Activated CD8-positive, alpha-beta memory T cell treated with anti-CD3 and anti-CD28 coated beads, Interleukin-2, amount 50 U/mL, for 4 hours (primary cell): ENCODE measurements around the gene TGFA.
A peak's percentile ranks its signal among the peaks of the same experiment; 100 is the strongest.

Experiments used
- DNase-seq: peaks from one replicate; pipeline ENCODE4 v3.0.0-alpha.2; 2020

Gene TGFA

DNA sequence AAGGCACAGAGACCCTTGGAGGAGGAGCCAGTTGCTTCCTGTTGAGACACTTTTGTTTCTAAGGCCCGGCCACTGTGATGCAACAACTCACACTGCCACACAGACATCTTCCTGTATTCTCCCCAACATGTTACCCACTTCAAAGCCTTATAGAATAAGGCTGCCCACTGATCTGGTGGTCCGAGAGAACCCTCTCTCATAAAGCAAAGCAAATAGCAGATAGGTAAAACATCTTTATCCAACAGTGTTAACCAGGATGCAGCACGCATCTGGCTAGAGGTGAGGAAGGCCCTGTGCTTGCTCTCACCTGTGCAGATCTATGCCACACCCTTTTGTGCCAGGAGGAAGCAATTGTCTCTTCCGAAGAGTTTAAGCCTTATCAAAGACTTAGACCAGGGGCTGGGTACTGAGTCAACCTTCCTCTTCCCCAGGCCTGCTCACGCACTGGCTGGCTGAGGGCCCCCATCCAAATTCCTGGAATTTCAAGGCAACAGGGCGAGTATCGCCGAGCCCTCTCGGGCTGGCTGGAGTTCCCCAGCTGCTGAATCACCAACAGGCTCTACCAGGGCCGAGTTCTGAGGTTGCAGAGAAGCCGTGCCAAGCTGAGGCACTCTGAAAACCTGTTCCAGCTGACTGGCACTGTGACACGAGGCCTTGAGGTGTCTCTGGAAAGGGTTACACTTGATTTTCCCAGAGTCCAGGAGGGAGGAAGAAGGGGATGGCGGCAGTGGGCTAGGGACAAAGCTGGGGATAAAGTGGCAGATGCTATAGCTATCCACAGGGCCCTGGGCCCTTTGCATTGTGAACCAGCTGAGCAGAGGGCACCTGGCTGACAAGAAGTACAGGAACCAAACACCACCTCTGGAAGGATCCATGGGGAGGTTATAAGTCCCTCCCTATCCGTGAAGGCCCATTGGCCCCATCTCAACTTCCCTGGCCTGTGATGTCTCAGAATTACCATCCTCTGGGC is 29.3 kb downstream of the TGFA start:
- peak; percentile 23 for DNase-seq

GRCh38 chr2:70523672-70523995 is 30.0 kb downstream of the TGFA start:
- no peak for DNase-seq

DNA sequence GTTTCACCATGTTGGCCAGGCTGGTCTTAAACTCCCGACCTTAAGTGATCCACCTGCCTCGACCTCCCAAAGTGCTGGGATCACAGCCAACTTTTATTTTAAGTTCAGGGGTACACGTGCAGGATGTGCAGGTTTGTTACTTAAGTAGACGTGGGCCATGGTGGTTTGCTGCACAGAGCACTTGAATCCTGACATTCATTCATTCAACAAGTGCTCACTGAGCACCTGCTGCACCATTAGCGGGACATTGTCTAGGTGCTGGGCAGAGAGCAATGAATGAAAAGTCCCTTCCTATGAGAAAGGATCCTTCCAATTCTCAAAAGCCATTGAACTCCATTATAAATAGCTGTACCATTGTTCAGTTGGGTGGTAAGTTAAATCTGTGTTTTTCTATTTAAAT is 31.0 kb downstream of the TGFA start:
- DNase-seq: no peak

DNA sequence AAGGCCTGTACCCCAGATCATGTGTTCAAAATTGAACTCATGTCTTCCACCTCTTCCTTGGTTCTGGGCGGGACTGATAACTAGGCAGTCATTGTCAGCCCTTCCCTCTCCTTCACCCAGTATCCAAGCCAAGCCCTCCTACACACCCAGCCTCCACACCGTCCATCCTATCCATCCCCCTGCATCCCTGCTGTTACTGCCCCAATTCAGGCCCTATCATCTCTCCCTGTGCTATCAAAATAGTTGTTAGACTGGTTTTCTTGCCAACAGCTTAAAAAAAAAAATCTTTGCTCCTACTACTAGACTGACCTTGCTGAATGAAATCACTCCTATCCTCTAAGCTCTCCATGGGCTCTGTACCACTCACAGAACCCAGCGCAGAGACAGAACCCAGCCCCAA is 32.8 kb downstream of the TGFA start:
- DNase-seq: no peak

DNA sequence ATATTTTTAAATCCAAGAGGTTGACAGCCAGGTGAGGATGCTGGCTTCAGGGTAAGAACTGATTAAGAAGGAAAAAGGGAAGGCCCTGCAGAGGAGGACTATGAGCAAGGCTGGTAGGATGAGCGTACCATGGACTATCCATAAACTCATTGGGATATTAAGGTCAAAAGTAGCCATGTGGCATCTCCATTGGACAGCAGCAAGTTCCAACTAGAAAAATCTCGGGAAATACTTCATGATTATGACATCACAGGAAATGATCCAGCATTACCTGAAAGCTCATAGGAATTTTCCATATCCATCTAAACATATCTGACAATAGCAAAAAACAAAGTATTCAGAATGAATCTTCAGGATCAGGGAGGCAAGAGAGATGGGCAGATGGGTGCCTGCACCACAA is 34.2 kb downstream of the TGFA start:
- no peak for DNase-seq

GRCh38 chr2:70518557-70518956 is 35.1 kb downstream of the TGFA start:
- DNase-seq: no peak

DNA sequence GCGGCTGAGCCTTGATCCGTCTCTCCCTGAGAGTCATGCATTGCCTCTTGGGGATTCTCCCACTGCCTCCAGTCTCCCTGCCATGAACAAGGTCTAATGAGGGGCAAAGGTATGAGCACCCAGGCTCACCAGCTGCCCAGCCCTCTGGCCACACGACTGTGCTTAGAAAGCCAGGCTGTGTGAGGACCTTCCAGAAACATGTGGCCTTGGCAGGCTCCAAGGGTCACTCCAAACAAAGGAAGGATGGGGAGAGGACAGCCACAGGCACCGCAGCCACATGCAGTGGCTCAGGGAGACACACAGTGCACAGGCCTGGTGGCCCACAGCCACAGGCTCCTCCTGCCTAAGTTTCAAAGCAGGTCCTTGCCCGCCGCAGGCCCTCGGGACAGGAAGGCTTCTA is 35.8 kb downstream of the TGFA start:
- DNase-seq: no peak

DNA sequence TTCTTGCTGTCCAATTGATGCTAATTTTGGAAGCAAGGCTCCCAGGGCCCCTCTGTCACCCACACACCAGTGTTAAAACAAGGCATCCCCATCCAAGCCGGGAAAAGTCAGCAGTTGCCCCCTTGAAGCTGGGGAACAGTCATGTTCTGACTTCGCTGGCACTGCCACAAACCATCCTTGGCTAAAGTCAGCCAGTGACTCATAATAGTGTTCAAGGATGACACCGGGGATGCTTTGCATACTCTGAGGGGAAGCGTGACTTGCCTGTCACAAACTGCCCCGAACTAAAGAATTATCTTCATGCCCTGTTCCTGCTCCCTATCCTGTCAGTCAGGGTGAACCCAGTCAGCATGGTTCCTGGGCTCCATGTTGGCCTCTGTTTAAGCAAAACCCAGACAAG is 37.0 kb downstream of the TGFA start:
- DNase-seq: no peak

DNA sequence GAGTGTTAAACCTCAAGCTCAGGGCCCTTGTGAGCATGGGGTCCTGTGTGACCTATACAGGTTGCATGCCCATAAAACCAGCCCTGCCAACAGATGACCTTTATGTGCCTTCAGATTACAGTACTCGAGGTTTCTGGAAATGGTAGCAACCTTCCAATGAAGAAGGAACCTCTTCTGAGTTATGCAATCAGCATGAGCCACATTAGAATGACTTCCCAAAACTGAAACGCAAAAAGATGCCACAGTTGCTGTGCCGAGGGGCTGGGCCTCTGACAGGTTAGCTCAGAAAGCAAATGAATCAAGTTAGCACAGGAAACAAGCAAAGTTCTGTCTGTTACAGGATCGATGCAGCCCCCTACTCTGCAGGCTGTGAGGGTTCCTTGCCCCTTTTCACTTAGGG is 37.7 kb downstream of the TGFA start:
- no peak for DNase-seq

GRCh38 chr2:70514612-70515055 is 39.0 kb downstream of the TGFA start:
- no peak for DNase-seq

GRCh38 chr2:70513738-70514137 is 39.9 kb downstream of the TGFA start:
- DNase-seq: no peak

DNA sequence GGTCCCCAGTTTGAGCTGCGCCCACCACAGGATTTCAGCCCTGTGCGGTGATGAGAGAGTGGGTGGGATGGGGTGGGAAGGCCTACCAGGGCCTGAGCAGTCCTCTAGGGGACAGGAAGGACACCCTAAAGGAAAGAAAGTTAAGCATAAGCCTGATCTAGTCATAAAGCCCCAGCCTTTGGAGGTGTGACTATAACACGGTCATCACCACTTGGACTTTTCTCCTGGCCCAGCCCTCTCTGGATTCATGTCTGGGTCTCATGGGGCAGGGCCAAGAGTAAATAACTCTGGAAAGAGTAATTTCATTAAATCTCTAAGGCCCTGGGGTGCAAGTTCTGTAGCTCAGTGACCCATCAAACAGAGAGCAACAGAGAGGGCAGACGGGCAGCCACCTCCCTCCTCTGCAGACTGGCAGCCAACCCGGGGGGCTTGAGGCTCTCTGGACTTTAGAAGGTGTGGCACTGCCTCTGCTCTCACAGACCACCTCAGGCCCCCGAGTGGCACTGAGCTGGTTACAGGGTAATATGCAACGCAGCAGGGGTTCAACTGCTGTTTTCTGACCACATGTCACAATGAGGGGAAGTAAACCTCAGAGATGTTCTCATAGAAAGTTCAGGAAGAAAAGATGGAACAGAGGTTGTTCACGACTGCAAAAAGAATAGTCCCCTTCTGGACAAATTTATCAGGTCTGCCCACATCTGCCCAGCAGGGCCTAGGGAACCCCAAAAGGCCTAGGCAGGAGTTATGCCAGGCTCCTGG is 41.5 kb downstream of the TGFA start:
- DNase-seq: no peak

- no peak for DNase-seq
Measured at GRCh38 chr2:70510313-70510712, 43.3 kb downstream of the TGFA start.

DNA sequence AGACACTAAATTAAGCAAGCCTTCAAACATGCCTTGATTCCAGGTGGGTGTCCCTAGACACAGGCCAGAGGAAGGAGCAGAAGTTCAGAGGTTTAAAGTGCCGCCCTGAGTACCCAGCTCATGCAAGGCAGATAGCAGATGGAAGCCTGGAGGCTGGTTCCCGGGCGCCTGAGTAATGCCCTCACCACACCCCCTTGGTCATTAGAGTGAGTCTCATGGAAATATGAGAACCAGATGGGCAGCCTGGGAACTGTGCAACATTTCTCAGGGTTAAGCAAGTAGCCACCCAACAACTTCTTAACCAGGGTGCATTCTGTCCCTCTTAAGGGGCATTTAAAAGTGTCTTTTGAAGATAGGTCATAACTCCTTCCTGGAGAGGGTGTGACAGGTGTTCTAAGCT is 44.1 kb downstream of the TGFA start:
- no peak for DNase-seq

DNA sequence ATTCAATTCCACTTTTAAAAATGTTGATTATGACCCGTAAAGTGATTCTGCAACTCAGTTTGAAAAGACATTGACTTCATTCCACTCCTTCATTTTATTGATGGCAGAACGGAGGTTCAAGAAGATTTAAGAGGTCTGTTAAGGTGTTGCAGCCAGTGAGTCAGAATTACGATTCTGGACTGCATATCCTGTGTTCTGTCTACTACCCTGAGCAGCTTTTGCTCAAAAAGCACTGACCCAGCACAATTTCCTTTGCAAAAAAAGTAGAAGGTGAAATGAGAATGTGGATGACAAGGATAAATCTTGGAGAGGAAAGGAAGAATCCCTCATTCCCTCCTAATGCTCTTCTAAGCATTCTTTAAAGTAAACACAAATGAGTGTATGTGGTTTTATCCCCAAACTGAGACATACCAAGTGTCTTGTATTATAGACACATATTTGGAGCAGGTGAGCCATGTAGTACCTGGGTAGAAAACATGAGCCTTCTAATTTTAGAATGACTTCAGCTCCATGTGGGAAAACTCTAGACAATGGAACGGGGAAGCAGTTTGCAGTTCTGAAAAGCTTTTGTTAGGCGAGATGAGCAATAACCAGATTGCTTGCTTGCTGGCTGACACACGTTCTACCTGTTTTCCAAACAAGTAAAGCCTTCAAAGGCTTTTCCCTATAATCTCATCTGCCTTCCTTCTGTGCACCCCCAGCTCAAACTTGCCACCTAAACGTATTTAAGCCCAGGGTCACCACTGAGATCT is 44.7 kb downstream of the TGFA start:
- DNase-seq: no peak

DNA sequence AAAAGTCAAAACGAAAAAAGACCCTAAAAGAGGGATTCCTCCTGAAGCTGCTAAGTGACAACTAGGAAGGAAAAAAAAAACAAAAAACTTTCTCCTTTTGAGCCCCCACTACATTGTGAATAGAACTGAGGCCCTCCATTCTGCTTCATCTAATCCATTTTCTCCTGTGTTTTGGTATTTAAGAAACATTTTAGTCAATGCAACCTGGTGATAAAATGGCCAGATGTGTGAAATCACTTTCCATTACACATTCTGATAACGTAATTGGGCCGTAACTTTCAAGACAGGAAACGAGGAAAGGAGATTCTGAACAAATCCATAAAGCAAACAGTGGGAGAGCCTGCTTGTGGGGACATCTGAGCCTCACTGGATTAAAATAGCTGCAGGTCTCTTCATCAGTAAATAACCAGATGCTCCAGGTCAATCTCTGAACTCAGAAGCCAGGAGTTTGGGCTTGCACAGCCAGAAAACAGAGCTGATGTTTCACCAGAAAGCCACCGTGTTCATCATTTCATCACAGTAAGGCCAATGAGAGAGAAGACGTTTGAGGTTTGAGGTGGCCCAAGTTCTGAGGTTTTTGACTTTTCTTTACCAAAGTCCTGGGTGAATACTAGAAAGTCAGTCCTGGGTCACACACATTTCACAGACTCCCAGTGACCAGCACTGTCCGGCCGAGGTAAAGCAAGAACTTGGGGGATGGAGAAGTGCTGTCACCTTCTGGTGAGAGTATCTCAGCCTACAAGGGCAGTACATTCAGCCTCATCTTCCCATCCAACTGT is 47.8 kb downstream of the TGFA start:
- DNase-seq: no peak

DNA sequence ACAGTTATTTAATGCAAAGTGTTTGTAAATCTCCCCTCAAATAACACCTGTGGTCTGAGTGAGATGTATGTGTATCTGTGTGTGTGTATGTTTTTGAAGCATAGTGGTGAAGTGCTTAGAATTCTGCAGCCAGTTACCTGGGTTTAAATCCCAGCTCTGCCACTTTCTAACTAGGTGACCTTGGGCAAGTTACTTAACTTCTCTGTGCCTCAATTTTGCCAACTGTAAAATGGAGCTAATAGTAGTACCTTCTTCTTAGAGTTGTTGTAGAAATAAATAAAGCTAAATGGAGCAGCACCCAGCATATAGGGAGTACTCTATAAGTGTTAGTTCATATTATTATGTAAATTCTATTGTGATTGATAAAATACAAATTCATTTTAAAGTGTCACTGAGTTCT is 48.9 kb downstream of the TGFA start:
- no peak for DNase-seq

GRCh38 chr2:70503896-70504295 is 49.7 kb downstream of the TGFA start:
- no peak for DNase-seq

- DNase-seq: no peak
Measured at GRCh38 chr2:70501728-70502127, 51.9 kb downstream of the TGFA start.

DNA sequence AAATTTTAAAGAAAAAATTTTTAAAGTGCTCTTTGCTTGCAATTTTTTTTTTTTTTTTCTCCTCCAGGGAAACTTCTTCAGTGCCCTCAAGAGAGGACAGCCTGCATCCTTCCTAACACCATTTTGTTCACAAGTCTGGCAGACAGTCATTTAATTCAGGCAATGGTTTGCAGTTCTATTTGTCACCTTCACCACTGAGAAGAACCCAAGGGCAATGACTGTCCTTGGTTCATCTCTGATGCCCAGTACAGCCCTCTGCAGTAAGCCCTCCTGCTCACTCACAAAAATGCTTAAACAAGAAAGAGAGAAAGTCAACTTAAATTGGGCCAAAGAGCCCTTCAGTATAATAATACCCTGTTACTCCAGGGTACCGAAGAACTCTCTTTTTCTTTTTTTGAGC is 52.4 kb downstream of the TGFA start:
- no peak for DNase-seq

DNA sequence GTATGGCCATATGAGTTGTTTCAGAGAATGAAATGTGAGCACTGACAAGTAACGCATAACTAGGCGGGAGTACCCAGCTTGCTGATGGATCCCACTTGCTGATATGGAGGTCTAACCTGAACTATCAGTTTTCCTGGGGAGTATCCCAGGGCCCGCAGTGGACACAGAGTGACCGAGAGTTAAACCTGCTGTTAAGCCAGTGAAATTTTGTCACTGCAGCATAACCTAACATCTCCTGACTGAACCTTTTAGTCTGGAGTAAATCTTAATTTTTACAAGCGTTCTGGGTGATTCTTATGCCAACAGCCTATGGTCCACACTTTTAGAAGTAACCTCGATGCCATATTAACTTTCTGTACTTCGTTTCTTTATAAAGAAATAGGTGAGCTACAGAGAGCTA is 54.4 kb downstream of the TGFA start:
- DNase-seq: no peak

GRCh38 chr2:70498528-70498927 is 55.1 kb downstream of the TGFA start:
- no peak for DNase-seq

GRCh38 chr2:70498054-70498453 is 55.6 kb downstream of the TGFA start:
- no peak for DNase-seq
